GM10847 (cell line): ENCODE measurements around the gene FHOD3.

ENCODE experiments used
- POLR2A ChIP-seq: IDR thresholded peaks from 2 replicates; pipeline ENCODE4 v1.6.1; 2011; ENCODE audit not compliant: insufficient read length; ENCODE audit errors: extremely low read depth

FHOD3 gene

GRCh38 chr18:36640021-36640952 lies 342.8 kb downstream of the FHOD3 start:
- no peak for TF ChIP-seq POLR2A

- no peak for TF ChIP-seq POLR2A
These were observed 345.5 kb downstream of the FHOD3 start for GRCh38 chr18:36643061-36643460.

- TF ChIP-seq POLR2A: no peak
These were observed 351.3 kb downstream of the FHOD3 start for GRCh38 chr18:36648803-36649202.

GRCh38 chr18:36649205-36649604 lies 351.7 kb downstream of the FHOD3 start:
- no peak for TF ChIP-seq POLR2A

GRCh38 chr18:36650266-36650665 lies 352.8 kb downstream of the FHOD3 start:
- TF ChIP-seq POLR2A: no peak

GRCh38 chr18:36650906-36651305 lies 353.4 kb downstream of the FHOD3 start:
- no peak for TF ChIP-seq POLR2A

GRCh38 chr18:36652503-36652902 lies 355.0 kb downstream of the FHOD3 start:
- no peak for TF ChIP-seq POLR2A

- TF ChIP-seq POLR2A: no peak
These were observed 355.8 kb downstream of the FHOD3 start for GRCh38 chr18:36653141-36653869.

GRCh38 chr18:36653870-36654269 lies 356.4 kb downstream of the FHOD3 start:
- no peak for TF ChIP-seq POLR2A

GRCh38 chr18:36655074-36655473 lies 357.6 kb downstream of the FHOD3 start:
- TF ChIP-seq POLR2A: no peak

GRCh38 chr18:36655930-36656329 lies 358.4 kb downstream of the FHOD3 start:
- no peak for TF ChIP-seq POLR2A

- no peak for TF ChIP-seq POLR2A
These were observed 361.1 kb downstream of the FHOD3 start for GRCh38 chr18:36658611-36659010.

- TF ChIP-seq POLR2A: no peak
These were observed 362.8 kb downstream of the FHOD3 start for GRCh38 chr18:36660311-36660710.

GRCh38 chr18:36661999-36662398 lies 364.5 kb downstream of the FHOD3 start:
- no peak for TF ChIP-seq POLR2A

- TF ChIP-seq POLR2A: no peak
These were observed 365.8 kb downstream of the FHOD3 start for GRCh38 chr18:36663312-36663711.

- TF ChIP-seq POLR2A: no peak
These were observed 368.4 kb downstream of the FHOD3 start for GRCh38 chr18:36665952-36666351.
